KMS-11 (cell line): Measurements from ENCODE around the gene SLC25A11.

Experiments used
- H2AFZ ChIP-seq: fragments of 200-600 bp; sonication (generic); 2 replicates; pipeline ENCODE4 v1.6.1; 2016; ENCODE audit warnings: antibody characterized with exemption, mixed run types, low read depth
- H3K27ac ChIP-seq: fragments of 200-600 bp; sonication (generic); 2 replicates; pipeline ENCODE4 v1.6.1; 2016; ENCODE audit warnings: mild to moderate bottlenecking, mixed run types
- H3K27me3 ChIP-seq: fragments of 200-600 bp; sonication (generic); 2 replicates; pipeline ENCODE4 v1.6.1; 2017; ENCODE audit warnings: mild to moderate bottlenecking, low read depth, mixed run types, moderate library complexity; ENCODE audit not compliant: insufficient read depth
- H3K36me3 ChIP-seq: fragments of 200-600 bp; sonication (generic); 2 replicates; pipeline ENCODE4 v1.6.1; 2017; ENCODE audit warnings: mild to moderate bottlenecking, mixed run types; ENCODE audit not compliant: insufficient read depth
- H3K4me1 ChIP-seq: fragments of 200-600 bp; sonication (generic); 2 replicates; pipeline ENCODE4 v1.6.1; 2016; ENCODE audit warnings: mild to moderate bottlenecking, low read depth, mixed run types; ENCODE audit not compliant: poor library complexity, severe bottlenecking
- H3K4me2 ChIP-seq: fragments of 200-600 bp; sonication (generic); 2 replicates; pipeline ENCODE4 v1.7.0; 2016; ENCODE audit warnings: mild to moderate bottlenecking, mixed run types
- H3K4me3 ChIP-seq: fragments of 200-600 bp; sonication (generic); IDR thresholded peaks from 2 replicates; pipeline ENCODE4 v1.6.1; 2017; ENCODE audit warnings: low read depth, low read length, mixed read lengths; ENCODE audit not compliant: insufficient read depth
- H3K79me2 ChIP-seq: fragments of 200-600 bp; sonication (generic); 2 replicates; pipeline ENCODE4 v1.6.1; 2016; ENCODE audit warnings: low read depth, mixed run types; ENCODE audit not compliant: insufficient read depth
- H3K9ac ChIP-seq: fragments of 200-600 bp; sonication (generic); 2 replicates; pipeline ENCODE4 v1.6.1; 2016; ENCODE audit warnings: mild to moderate bottlenecking, mixed run types
- H4K20me1 ChIP-seq: fragments of 200-600 bp; sonication (generic); 2 replicates; pipeline ENCODE4 v1.6.1; 2016; ENCODE audit warnings: mild to moderate bottlenecking, mixed run types; ENCODE audit not compliant: insufficient read depth
- CTCF ChIP-seq: fragments of 200-600 bp; sonication (generic); conservative IDR thresholded peaks from 2 replicates; pipeline ENCODE4 v1.6.1; 2017; ENCODE audit warnings: low read depth, mild to moderate bottlenecking, antibody characterized with exemption, low read length, moderate library complexity, mixed read lengths

The SLC25A11 gene

GRCh38 chr17:4973256-4974114, 33.6 kb upstream of the SLC25A11 start:
- Histone ChIP-seq H4K20me1 (no peaks in the 10 kb centered on the region), H3K4me2 (no peak overlapping the region), H3K36me3 (no peaks in the 10 kb centered on the region), H3K4me3 (no peak overlapping the region), H3K9ac (no peak overlapping the region), H3K79me2 (no peaks in the 10 kb centered on the region), H3K27ac (no peak overlapping the region), H3K27me3 (no peaks in the 10 kb centered on the region), H3K4me1 (no peaks in the 10 kb centered on the region), H2AFZ (no peak overlapping the region)
- no peak for TF ChIP-seq CTCF

GRCh38 chr17:4972752-4973151, 32.9 kb upstream of the SLC25A11 start:
- no peak overlapping the region for H3K27ac ChIP-seq
- H4K20me1 ChIP-seq = no peaks in the 10 kb centered on the region
- H3K4me2 ChIP-seq = no peak overlapping the region
- TF ChIP-seq CTCF = no peak
- H3K4me3 ChIP-seq = no peak overlapping the region
- H2AFZ ChIP-seq = no peak overlapping the region
- no peaks in the 10 kb centered on the region for H3K36me3 ChIP-seq
- H3K9ac ChIP-seq = no peak overlapping the region
- H3K79me2 ChIP-seq = no peaks in the 10 kb centered on the region
- no peaks in the 10 kb centered on the region for H3K27me3 ChIP-seq
- no peaks in the 10 kb centered on the region for H3K4me1 ChIP-seq

- H3K27ac ChIP-seq = no peak overlapping the region
- no peaks in the 10 kb centered on the region for H4K20me1 ChIP-seq
- H3K4me2 ChIP-seq = no peak overlapping the region
- H3K4me1 ChIP-seq = no peaks in the 10 kb centered on the region
- H3K27me3 ChIP-seq = no peaks in the 10 kb centered on the region
- H3K4me3 ChIP-seq = no peak overlapping the region
- TF ChIP-seq CTCF = no peak
- no peaks in the 10 kb centered on the region for H3K79me2 ChIP-seq
- no peak overlapping the region for H2AFZ ChIP-seq
- H3K36me3 ChIP-seq = no peaks in the 10 kb centered on the region
- no peak overlapping the region for H3K9ac ChIP-seq
These were observed 32.5 kb upstream of the SLC25A11 start for GRCh38 chr17:4972322-4972721.

- H3K9ac ChIP-seq = no peak overlapping the region
- no peak overlapping the region for H3K4me3 ChIP-seq
- no peak overlapping the region for H3K27ac ChIP-seq
- no peaks in the 10 kb centered on the region for H3K4me1 ChIP-seq
- H3K36me3 ChIP-seq = no peaks in the 10 kb centered on the region
- no peak overlapping the region for H2AFZ ChIP-seq
- no peaks in the 10 kb centered on the region for H3K79me2 ChIP-seq
- H3K27me3 ChIP-seq = no peaks in the 10 kb centered on the region
- no peak overlapping the region for H3K4me2 ChIP-seq
- no peaks in the 10 kb centered on the region for H4K20me1 ChIP-seq
- no peak for TF ChIP-seq CTCF
These were observed 32.0 kb upstream of the SLC25A11 start for GRCh38 chr17:4971826-4972225.
